Peyer's patch (tissue), 4 donors: ENCODE results near the gene PARVB. TPM values are rescaled to one million over a fixed set of nuclear protein-coding genes. Genes with fewer than 3 reads are reported as not detected.

Experiments used
- DNase-seq, 3 donors: peaks; one replicate each; pipeline ENCODE4 v3.0.0-alpha.2; 2017 to 2019
- H3K27ac ChIP-seq, 4 donors: fragments of 200-600 bp; sonication (generic); one replicate each; pipeline ENCODE4 v1.5.1; 2016 to 2019
- H3K27me3 ChIP-seq, 2 donors: fragments of 200-600 bp; sonication (generic); one replicate each; pipeline ENCODE4 v1.5.1; 2019
- H3K36me3 ChIP-seq, 3 donors: fragments of 200-600 bp; sonication (generic); one replicate each; pipeline ENCODE4 v1.5.1; 2016 to 2019
- H3K4me1 ChIP-seq, 4 donors: fragments of 200-600 bp; sonication (generic); one replicate each; pipeline ENCODE4 v1.5.1; 2016 to 2019
- H3K4me3 ChIP-seq, 4 donors: fragments of 200-600 bp; sonication (generic); 1 replicate in 3 of 4; 2 replicates in 1 of 4; pipeline ENCODE4 v1.5.1; 2016 to 2019; ENCODE audit warnings: mild to moderate bottlenecking in 1 of 4
- H3K9me3 ChIP-seq, 4 donors: fragments of 200-600 bp; sonication (generic); one replicate each; pipeline ENCODE4 v1.5.1; 2016 to 2019; ENCODE audit warnings: mild to moderate bottlenecking in 1 of 4
- POLR2A ChIP-seq, 2 donors: fragments of 450-650 bp; IDR thresholded peaks; one replicate each; pipeline ENCODE4 v1.5.1; 2017; ENCODE audit warnings: antibody characterized with exemption in 2 of 2, mild to moderate bottlenecking in 2 of 2, moderate library complexity in 2 of 2
- total RNA-seq, 4 donors: library from RNA; depleted of rRNA; stranded (reverse); fragments of >200 nt; gene quantifications; one replicate each; pipeline ENCODE4 v1.1.0, GENCODE V29; 2016
- TF ChIP-seq, protein P1 (sequence below), 6 experiments: fragments of 450-650 bp in 4 of 6; fragments of 200-600 bp in 2 of 6; sonication (generic) in 1 of 6; IDR thresholded peaks; one replicate each; pipeline ENCODE4 v1.5.1; 2017 to 2019; ENCODE audit warnings: antibody characterized with exemption in 6 of 6, mild to moderate bottlenecking in 3 of 6, moderate library complexity in 1 of 6

Gene PARVB
- total RNA-seq, 4 donors from 2014 or later = 1.8 to 71.8 (median 7.7) TPM

GRCh38 chr22:44118645-44119315 is 94.7 kb downstream of the PARVB start:
- no peaks in the 10 kb centered on the region for H3K9me3 ChIP-seq
- H3K27me3 ChIP-seq = no peaks in the 10 kb centered on the region
- H3K4me3 ChIP-seq = no peak overlapping the region
- DNase-seq = no peak
- H3K27ac ChIP-seq = no peak overlapping the region
- no peaks in the 10 kb centered on the region for H3K36me3 ChIP-seq
- no peaks in the 10 kb centered on the region for H3K4me1 ChIP-seq
- TF ChIP-seq, protein P1, sequence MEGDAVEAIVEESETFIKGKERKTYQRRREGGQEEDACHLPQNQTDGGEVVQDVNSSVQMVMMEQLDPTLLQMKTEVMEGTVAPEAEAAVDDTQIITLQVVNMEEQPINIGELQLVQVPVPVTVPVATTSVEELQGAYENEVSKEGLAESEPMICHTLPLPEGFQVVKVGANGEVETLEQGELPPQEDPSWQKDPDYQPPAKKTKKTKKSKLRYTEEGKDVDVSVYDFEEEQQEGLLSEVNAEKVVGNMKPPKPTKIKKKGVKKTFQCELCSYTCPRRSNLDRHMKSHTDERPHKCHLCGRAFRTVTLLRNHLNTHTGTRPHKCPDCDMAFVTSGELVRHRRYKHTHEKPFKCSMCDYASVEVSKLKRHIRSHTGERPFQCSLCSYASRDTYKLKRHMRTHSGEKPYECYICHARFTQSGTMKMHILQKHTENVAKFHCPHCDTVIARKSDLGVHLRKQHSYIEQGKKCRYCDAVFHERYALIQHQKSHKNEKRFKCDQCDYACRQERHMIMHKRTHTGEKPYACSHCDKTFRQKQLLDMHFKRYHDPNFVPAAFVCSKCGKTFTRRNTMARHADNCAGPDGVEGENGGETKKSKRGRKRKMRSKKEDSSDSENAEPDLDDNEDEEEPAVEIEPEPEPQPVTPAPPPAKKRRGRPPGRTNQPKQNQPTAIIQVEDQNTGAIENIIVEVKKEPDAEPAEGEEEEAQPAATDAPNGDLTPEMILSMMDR (IDR thresholded peaks at IDR 0.05) = no peak
- no peak for TF ChIP-seq POLR2A (IDR thresholded peaks at IDR 0.05)

DNA sequence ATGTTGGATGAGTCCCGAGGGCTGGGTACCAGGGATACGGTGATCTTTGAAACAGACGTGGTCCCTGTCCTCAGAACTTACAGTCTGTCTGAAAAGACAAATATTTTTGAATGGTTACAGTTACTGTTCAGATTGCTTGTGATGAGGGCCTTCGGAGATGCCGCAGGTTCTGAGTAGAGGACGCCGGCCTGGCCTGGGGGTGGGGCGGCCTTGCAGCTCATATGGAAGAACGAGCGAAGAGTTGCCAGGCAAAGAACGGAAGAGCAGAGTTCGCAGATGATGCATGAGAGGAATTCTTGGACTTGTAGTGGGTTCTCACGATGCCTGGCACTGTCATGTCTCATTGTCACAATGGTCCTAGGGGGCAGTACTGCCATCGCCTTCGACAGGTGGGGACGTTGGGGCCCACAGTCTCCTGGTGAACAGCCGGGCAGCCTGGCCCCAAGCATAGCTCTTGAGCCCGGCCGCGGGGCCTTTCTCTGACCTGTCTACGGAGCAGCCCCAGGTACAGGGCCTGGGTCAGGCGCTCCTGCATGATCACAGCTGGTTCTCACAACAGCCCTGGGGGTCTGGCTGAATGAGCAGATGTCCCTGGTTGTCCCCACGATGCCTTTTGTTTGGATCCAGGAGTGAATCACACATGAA is 95.7 kb downstream of the PARVB start:
- TF ChIP-seq POLR2A (IDR thresholded peaks at IDR 0.05) = no peak
- TF ChIP-seq, protein P1 (IDR thresholded peaks at IDR 0.05) = no peak
- Histone ChIP-seq H3K27ac (no peak overlapping the region), H3K27me3 (no peaks in the 10 kb centered on the region), H3K4me1 (no peaks in the 10 kb centered on the region), H3K36me3 (no peaks in the 10 kb centered on the region), H3K9me3 (no peaks in the 10 kb centered on the region), H3K4me3 (no peak overlapping the region)
- no peak for DNase-seq

DNA sequence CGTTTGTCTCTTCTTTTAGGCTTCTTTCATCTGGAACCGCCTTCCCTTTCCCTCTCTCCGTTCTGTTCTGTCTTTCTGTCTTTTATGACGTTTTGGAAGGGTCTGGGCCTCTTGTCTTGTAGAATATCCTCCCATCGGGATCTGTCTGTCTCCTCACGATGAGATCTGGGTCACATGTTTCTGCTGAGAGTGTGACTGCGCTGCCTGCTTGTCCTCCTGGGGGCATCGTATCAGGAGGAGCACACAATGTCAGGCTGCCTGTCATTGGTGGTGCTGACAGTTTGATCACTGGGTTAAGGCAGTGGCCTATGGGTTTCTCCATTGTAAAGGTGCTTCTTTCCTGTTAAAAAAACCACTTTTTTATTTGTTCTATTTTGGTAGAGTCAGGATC is 96.2 kb downstream of the PARVB start:
- Histone ChIP-seq H3K27me3 (no peaks in the 10 kb centered on the region), H3K9me3 (no peaks in the 10 kb centered on the region), H3K4me3 (no peak overlapping the region), H3K27ac (no peak overlapping the region), H3K4me1 (no peaks in the 10 kb centered on the region), H3K36me3 (no peaks in the 10 kb centered on the region)
- TF ChIP-seq, protein P1 (IDR thresholded peaks at IDR 0.05) = no peak
- no peak for TF ChIP-seq POLR2A (IDR thresholded peaks at IDR 0.05)
- no peak for DNase-seq

DNA sequence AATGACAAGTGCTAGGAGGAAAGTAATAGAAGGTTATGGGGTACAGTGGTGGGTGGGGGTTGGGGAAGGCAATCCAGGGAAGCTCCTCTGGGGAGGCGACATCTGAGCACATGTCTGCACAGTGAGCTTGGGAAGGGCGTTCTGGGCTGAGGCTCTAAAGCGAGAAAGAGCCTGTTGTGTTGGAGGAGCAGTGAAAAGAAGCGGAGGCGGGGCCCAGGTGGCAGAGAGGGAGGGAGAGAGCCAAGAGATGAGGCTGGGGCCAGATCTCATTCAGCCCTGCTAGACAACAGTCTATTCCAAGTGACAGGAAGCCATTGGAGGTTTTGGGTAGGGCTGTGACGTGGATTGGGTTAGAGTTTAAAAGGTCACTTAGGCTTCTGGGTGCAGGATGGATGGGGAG is 101.3 kb downstream of the PARVB start:
- DNase-seq = no peak
- no peak overlapping the region for H3K27ac ChIP-seq
- H3K36me3 ChIP-seq = no peaks in the 10 kb centered on the region
- TF ChIP-seq, protein P1 (IDR thresholded peaks at IDR 0.05) = no peak
- no peak for TF ChIP-seq POLR2A (IDR thresholded peaks at IDR 0.05)
- peaks cover 0 to 10% (median 0%) of the 10 kb centered on the region in 4 donors for H3K9me3 ChIP-seq
- no peaks in the 10 kb centered on the region for H3K4me1 ChIP-seq
- H3K4me3 ChIP-seq = no peak overlapping the region
- no peaks in the 10 kb centered on the region for H3K27me3 ChIP-seq

DNA sequence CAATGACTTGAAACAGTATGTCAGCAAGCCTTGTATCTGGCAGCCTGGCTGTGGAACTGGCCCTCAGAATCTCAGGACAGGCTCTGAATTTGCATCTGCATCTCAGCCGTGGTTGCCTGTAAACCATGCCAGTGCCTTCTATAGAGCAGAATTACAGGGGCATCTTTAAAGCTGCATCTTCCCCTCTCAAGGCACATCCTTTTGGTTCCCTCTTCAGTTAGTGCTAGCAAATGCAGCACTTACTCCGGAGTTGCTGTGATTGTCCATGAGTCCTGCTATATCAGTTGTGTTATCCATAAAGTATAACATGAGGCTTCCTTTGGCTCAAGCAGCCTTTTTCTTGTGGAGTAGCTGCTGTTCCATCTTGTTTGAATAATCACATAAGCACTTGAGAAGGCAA is 102.7 kb downstream of the PARVB start:
- no peak for DNase-seq
- TF ChIP-seq, protein P1 (IDR thresholded peaks at IDR 0.05) = no peak
- TF ChIP-seq POLR2A (IDR thresholded peaks at IDR 0.05) = no peak
- no peaks in the 10 kb centered on the region for H3K36me3 ChIP-seq

More for the DNA sequence above, 102.7 kb downstream of the PARVB start:
- no peak overlapping the region for H3K27ac ChIP-seq
- H3K9me3 ChIP-seq = peaks cover 0 to 10% (median 0%) of the 10 kb centered on the region in 4 donors
- H3K27me3 ChIP-seq = no peaks in the 10 kb centered on the region
- H3K4me1 ChIP-seq = no peaks in the 10 kb centered on the region
- H3K4me3 ChIP-seq = no peak overlapping the region
